Cardiac septum (tissue), 1 donor: ENCODE results near the gene HSPA1B. TPM values are rescaled to one million over a fixed set of nuclear protein-coding genes. Genes with fewer than 3 reads are reported as not detected.
"Not testable (repeated sequence)": the region's sequence is repeated elsewhere in the genome, so short reads cannot be mapped to it uniquely, and the experiment has no call there.

ENCODE experiments used
- DNase-seq: peaks from one replicate; pipeline ENCODE4 v3.0.0-alpha.2; 2020; ENCODE audit warnings: low spot score
- intact Hi-C: fragments of 100-400 bp; cut with DNase I; formaldehyde crosslinking; loops from one replicate; pipeline ENCODE4 v1.14.0; 2022
- total RNA-seq: library from RNA; stranded (reverse); fragmentation: NEBNext Ultra II Directional; extraction: Animal tissue kit (Norgen Biotek cat#: 25700); gene quantifications from one replicate; pipeline ENCODE4 v1.2.1, GENCODE V29; 2021
- donor health status: DM: no; HTN: no; CAD: no.

The HSPA1B gene
- total RNA-seq, 1 donor from 2014 or later, result 221 TPM

DNA sequence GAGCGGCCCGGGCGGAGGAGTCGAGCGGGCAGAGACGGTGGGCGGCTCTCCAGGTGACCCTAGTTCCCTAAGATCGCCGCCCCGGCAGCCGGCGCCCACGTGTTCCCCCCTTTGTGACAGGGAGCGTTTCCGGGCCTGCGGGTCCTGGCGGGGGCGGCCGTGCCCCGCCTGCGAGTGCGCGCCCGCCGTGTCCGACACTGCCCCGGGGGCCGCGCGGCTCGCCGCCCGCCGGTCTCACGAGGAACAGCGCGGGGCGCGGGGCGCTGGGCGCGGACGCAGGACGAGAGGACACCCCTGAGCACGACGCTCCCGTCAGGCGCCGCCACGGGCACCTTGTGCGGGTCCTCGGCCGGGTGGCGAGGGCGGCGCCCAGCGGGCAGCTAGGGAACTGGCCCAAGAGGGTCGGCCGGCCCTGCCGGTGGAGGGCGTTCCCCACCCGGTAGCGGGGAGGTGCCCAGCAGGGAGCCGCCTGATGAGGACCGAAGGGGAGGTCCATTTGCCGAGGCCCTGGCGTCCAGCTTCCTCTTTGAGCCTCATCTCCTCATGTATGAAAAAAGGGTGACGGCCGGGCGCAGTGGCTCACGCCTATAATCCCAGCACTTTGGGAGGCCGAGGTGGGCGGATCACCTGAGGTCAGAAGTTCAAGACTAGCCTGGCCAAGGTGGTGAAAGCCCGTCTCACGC is 31.8 kb upstream of the HSPA1B start, which contains the start of gene VARS1:
Gene VARS1, minus strand, starts transcription at position 137 of the 683 bp plus-strand sequence. CDS start 535 bp downstream, outside the sequence.
- intact Hi-C loops, result loop anchor here (5.0 kb wide), 1 partner anchor 58 kb away; the partner anchor contains the start of gene CLIC1
- DNase-seq, result peak; percentile 98

DNA sequence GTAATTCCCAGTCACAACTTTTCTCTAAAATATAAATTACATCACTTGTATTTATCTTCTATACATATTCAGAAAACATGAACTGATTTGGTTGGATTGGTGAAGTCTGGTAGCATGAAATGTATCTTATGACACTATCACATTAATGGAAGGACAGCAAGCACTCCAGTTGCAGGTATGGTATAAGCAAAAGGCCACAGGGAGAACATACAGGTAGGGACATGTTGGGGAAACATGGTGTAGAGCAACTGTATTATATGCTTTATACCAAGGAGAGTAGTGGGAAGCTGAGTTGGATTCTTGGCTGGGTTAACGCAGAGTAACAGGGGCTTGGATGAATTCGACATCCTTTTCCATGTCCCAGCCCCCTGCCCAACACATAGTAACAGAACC is 30.5 kb upstream of the HSPA1B start:
- DNase-seq, result no peak
- intact Hi-C loops, result loop anchor here (5.0 kb wide), 1 partner anchor 60 kb away; the partner anchor contains the start of gene CLIC1

- DNase-seq, result no peak
- intact Hi-C loops, result loop anchor here (5.0 kb wide), 1 partner anchor 60 kb away; the partner anchor contains the start of gene CLIC1
Measured at GRCh38 chr6:31797588-31797987, 29.9 kb upstream of the HSPA1B start.

DNA sequence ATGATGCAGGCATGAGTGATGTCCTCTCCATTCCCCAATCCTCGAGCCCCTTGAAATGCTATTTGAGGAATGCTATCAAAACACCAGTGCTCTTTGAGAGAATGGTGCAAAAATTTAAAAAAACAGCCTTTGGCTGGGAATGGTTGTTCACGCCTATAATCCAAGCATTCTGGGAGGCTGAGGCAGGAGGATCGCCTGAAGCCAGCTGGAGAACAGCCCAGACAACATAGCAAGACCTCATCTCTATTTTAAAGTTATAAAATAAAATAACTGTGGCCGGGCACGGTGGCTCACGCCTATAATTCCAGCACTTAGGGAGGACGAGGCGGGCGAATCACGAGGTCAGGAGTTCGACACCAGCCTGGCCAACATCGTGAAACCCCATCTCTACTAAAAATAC is 27.8 kb upstream of the HSPA1B start:
- intact Hi-C loops, result loop anchor here (5.0 kb wide), 1 partner anchor 62 kb away; the partner anchor contains the start of gene CLIC1
- no peak for DNase-seq

GRCh38 chr6:31801031-31801927 is 26.3 kb upstream of the HSPA1B start:
- intact Hi-C loops, result not testable (repeated sequence)
- DNase-seq, result peak; percentile 51

- peak; percentile 68 for DNase-seq
- intact Hi-C loops, result no loop called here
Measured at GRCh38 chr6:31805939-31806469, 21.5 kb upstream of the HSPA1B start.

DNA sequence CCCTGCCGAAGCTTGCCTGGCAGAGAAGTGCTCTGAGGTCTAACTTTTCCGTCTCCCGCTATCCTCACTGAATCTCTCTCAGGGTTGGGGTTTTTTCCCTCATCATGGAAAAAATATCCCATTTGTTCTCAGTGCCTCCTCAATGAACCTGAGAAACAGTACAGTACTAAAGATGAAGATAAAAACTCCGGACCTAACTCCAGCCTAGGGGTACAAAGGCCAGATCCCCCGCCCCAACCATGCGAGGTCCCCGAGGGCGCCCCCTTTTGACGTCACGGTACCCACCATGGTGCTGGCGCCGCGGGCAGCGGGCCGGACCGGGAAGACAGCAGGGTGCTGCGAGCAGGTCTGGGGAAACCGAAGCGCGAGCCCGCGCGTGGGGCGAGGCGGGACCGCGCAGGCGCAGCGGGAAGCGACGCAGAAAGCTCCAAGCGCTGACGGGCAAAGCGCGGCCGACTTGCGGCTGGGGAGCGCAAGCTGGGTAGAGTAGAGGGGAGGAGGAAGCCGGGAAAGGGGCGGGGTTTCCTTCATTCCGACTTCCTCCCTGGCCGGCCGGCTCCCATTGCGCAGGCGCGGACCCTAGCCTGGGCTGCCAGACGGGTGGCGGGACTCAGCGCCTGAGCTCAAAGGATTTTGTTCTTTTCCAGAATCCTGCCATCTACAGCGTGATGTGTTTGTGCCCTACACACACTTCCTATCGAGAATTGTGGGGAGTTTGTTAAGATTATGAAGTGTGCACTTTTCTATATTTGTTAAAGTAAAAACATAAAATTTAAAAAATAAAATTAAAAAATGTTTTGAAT is 20.9 kb upstream of the HSPA1B start, which contains the start of gene LSM2:
Gene LSM2, minus strand, starts transcription at position 497 of the 803 bp plus-strand sequence. Its CDS starts 209 bp downstream, at position 288.
- intact Hi-C loops, result no loop called here

DNA sequence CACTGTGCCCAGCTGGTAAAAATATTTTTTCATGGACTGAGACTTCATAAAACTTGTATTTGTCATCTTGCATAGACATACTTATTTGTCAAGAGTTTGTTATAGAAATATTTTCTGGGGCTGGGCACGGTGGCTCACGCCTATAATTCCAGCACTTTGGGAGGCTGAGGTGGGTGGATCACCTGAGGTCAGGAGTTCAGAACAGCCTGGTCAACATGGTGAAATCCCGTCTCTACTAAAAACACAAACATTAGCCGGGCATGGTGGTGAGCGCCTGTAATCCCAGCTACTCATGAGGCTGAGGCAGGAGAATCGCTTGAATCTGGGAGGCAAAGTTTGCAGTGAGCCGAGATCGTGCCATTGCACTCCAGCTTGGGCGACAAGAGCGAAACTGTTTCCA is 18.9 kb upstream of the HSPA1B start:
- intact Hi-C loops, result not testable (repeated sequence)
- DNase-seq, result peak; percentile 29

More for the DNA sequence above, 20.9 kb upstream of the HSPA1B start, which contains the start of gene LSM2:
- peak; percentile 99 for DNase-seq

DNA sequence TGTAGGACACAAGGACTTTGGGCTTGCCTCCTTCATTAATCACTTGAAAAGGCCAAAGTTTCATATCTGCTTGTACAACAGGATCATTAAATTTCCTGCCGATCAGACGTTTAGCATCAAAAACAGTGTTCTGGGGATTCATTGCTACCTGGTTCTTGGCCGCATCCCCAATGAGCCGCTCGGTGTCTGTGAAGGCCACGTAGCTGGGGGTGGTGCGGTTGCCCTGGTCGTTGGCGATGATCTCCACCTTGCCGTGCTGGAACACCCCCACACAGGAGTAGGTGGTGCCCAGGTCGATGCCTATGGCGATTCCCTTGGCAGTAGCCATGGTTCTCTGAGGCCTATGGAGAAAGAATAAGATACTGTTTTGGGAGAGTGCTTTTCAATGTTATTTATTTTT is 15.9 kb upstream of the HSPA1B start:
- intact Hi-C loops, result no loop called here
- peak; percentile 27 for DNase-seq

DNA sequence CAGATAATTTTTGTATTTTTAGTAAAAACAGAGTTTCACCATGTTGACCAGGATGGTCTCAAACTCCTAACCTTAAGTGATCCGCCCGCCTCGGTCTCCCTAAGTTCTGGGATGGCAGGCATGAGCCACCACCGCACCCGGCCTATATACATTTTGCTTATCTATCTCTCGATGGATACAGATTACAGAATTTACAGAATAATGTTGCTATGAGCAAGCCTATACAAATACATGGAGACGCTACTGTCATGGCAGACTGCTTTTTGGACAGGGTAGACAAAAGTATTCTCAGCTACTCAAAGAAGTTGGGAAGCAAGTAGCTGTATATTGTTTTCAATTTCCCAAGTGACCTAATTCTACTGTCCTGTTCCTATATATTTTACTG is 14.1 kb upstream of the HSPA1B start:
- intact Hi-C loops, result no loop called here
- DNase-seq, result peak; percentile 74

GRCh38 chr6:31814677-31815024 is 12.9 kb upstream of the HSPA1B start:
- peak; percentile 97 for DNase-seq
- intact Hi-C loops, result no loop called here

- DNase-seq, result peak; percentile 98
- intact Hi-C loops, result no loop called here
Measured at GRCh38 chr6:31815025-31815838, 12.3 kb upstream of the HSPA1B start, which contains the start of the genes HSPA1A and HSPA1L. Gene HSPA1A (plus strand): TSS chr6:31815543. CDS start chr6:31815757, 214 bp downstream. Gene HSPA1L (minus strand): TSS chr6:31815283. CDS start chr6:31811972, 3,311 bp downstream.

GRCh38 chr6:31817133-31817928 is 10.2 kb upstream of the HSPA1B start:
- DNase-seq, result peak; percentile 73
- intact Hi-C loops, result not testable (repeated sequence)

- intact Hi-C loops, result not testable (repeated sequence)
- DNase-seq, result peak; percentile 63
Measured at GRCh38 chr6:31817929-31818511, 9.5 kb upstream of the HSPA1B start.

- no peak for DNase-seq
- intact Hi-C loops, result no loop called here
Measured at GRCh38 chr6:31819871-31820299, 7.7 kb upstream of the HSPA1B start.

- intact Hi-C loops, DNase-seq: not testable (repeated sequence)
Measured at GRCh38 chr6:31820399-31820798, 7.1 kb upstream of the HSPA1B start.
